T-cell (primary cell): Measurements from ENCODE around the gene TM4SF18. TPM values are rescaled to one million over a fixed set of nuclear protein-coding genes. Genes with fewer than 3 reads are reported as not detected.

Source experiments
- ATAC-seq, 4 experiments: fragments of 200-7000 bp in 3 of 4; fragments of 150-1000 bp in 1 of 4; cut with Tn5 transposase; replicated peaks in 1 of 4; 1 replicate in 3 of 4; 2 replicates in 1 of 4; pipeline ENCODE4 v1.10.0; 2021; ENCODE audit warnings: moderate library complexity in 3 of 4, mild to moderate bottlenecking in 2 of 4, moderate number of reproducible peaks in 1 of 4
- CTCF ChIA-PET, 2 donors: fragments of 300-600 bp; sonication (Branson Sonifier 250); formaldehyde crosslinking; loops; one replicate each; lab custom pipeline; 2022; ENCODE audit warnings: antibody characterized with exemption in 2 of 2; lab: Charles Lee
- POLR2A ChIA-PET, 2 donors: fragments of 300-600 bp; sonication (Branson Sonifier 250); formaldehyde crosslinking; loops; one replicate each; lab custom pipeline; 2022; ENCODE audit warnings: antibody characterized with exemption in 2 of 2; lab: Charles Lee
- DNase-seq, 35 experiments: peaks; one replicate each; pipeline versions ENCODE4 v3.0.0 to v3.0.0-alpha.2; 2013 to 2023
- H3K27ac ChIP-seq: one replicate; pipeline ENCODE4 v1.5.1; 2013; ENCODE audit warnings: low read length
- H3K27me3 ChIP-seq, 2 experiments: replicated peaks in 1 of 2; 1 replicate in 1 of 2; 2 replicates in 1 of 2; pipeline versions ENCODE4 v1.6.1 to v1.7.0; 2013; ENCODE audit warnings: low read length in 1 of 2, mixed read lengths in 1 of 2; ENCODE audit not compliant: control insufficient read depth in 2 of 2, insufficient read depth in 2 of 2; ENCODE audit errors: extremely low read depth in 1 of 2
- H3K36me3 ChIP-seq, 2 donors: 1 replicate in 1 of 2; 2 replicates in 1 of 2; pipeline versions ENCODE4 v1.6.1 to v1.7.0; 2013; ENCODE audit warnings: low read length in 1 of 2; ENCODE audit not compliant: control insufficient read depth in 2 of 2, insufficient read depth in 1 of 2; ENCODE audit errors: extremely low read depth in 1 of 2
- H3K4me1 ChIP-seq, 2 experiments: 1 replicate in 1 of 2; 2 replicates in 1 of 2; pipeline versions ENCODE4 v1.6.1 to v1.7.0; 2013; ENCODE audit warnings: low read length in 2 of 2, mixed read lengths in 1 of 2; ENCODE audit not compliant: insufficient read depth in 2 of 2, control insufficient read depth in 1 of 2; ENCODE audit errors: extremely low read depth in 1 of 2
- H3K4me3 ChIP-seq, 2 donors: 1 replicate in 1 of 2; 2 replicates in 1 of 2; pipeline versions ENCODE4 v1.5.1 to v1.7.0; 2013; ENCODE audit warnings: mild to moderate bottlenecking in 2 of 2, low read length in 1 of 2, moderate library complexity in 1 of 2; ENCODE audit not compliant: control insufficient read depth in 1 of 2; ENCODE audit errors: extremely low read depth in 1 of 2
- H3K9me3 ChIP-seq: 2 replicates; pipeline ENCODE4 v1.7.0; 2013
- H3K27ac Mint-ChIP-seq, 2 donors: one replicate each; pipeline ENCODE4 v1.8.0; 2020 to 2021; ENCODE audit warnings: mild to moderate bottlenecking in 2 of 2, mixed read lengths in 2 of 2
- H3K27me3 Mint-ChIP-seq, 2 donors: one replicate each; pipeline ENCODE4 v1.8.0; 2021 to 2022; ENCODE audit warnings: mixed read lengths in 2 of 2
- H3K36me3 Mint-ChIP-seq: one replicate; pipeline ENCODE4 v1.8.0; 2021; ENCODE audit warnings: mixed read lengths
- H3K4me1 Mint-ChIP-seq, 3 donors: one replicate each; pipeline ENCODE4 v1.8.0; 2020 to 2022; ENCODE audit warnings: mixed read lengths in 3 of 3, mild to moderate bottlenecking in 1 of 3
- H3K4me3 Mint-ChIP-seq, 3 donors: one replicate each; pipeline ENCODE4 v1.8.0; 2020 to 2022; ENCODE audit warnings: mild to moderate bottlenecking in 3 of 3, mixed read lengths in 3 of 3, moderate library complexity in 3 of 3
- H3K9me3 Mint-ChIP-seq, 3 donors: one replicate each; pipeline ENCODE4 v1.8.0; 2020 to 2022; ENCODE audit warnings: mixed read lengths in 3 of 3
- WGBS: methylation state at CpG from one replicate; pipeline ENCODE4 v1.1.5; 2013; ENCODE audit warnings: missing lambda C conversion rate; ENCODE audit not compliant: insufficient coverage; 5-methylcytosine and 5-hydroxymethylcytosine counted together
- total RNA-seq, 35 experiments: library from RNA in 6 of 35; stranded (reverse) in 6 of 35; fragments of 120-200 nt in 1 of 35; gene quantifications; one replicate each; pipeline versions ENCODE4 v1.2.1 to v1.2.4 and lab custom pipeline; 2013 to 2026

Gene TM4SF18
- total RNA-seq, 5 donors from 2014 or later (not counting 1 experiment from before 2014, with no cell fraction given) = not detected

- Histone ChIP-seq H3K27me3 (peaks cover 0 to 3% of the 10 kb centered on the region in 2 experiments), H3K9me3 (no peaks in the 10 kb centered on the region), H3K4me1 (no peaks in the 10 kb centered on the region), H3K4me3 (no peak overlapping the region), H3K36me3 (no peaks in the 10 kb centered on the region), H3K27ac (no peak overlapping the region)
- ATAC-seq (no peak), DNase-seq (no peak)
- POLR2A ChIA-PET = no interaction called here
- Mint-ChIP-seq H3K27me3 (peaks cover 12 to 23% of the 10 kb centered on the region in 2 donors), H3K27ac (no peak overlapping the region), H3K4me3 (no peak overlapping the region), H3K9me3 (no peaks in the 10 kb centered on the region), H3K36me3 (no peaks in the 10 kb centered on the region), H3K4me1 (peaks cover 0 to 1% (median 0%) of the 10 kb centered on the region in 3 donors)
- no CpG with 5 or more reads among the region's 1 CpG for WGBS
- CTCF ChIA-PET = no interaction called here
These were observed 41.0 kb upstream of the TM4SF18 start for GRCh38 chr3:149374391-149374790.

DNA sequence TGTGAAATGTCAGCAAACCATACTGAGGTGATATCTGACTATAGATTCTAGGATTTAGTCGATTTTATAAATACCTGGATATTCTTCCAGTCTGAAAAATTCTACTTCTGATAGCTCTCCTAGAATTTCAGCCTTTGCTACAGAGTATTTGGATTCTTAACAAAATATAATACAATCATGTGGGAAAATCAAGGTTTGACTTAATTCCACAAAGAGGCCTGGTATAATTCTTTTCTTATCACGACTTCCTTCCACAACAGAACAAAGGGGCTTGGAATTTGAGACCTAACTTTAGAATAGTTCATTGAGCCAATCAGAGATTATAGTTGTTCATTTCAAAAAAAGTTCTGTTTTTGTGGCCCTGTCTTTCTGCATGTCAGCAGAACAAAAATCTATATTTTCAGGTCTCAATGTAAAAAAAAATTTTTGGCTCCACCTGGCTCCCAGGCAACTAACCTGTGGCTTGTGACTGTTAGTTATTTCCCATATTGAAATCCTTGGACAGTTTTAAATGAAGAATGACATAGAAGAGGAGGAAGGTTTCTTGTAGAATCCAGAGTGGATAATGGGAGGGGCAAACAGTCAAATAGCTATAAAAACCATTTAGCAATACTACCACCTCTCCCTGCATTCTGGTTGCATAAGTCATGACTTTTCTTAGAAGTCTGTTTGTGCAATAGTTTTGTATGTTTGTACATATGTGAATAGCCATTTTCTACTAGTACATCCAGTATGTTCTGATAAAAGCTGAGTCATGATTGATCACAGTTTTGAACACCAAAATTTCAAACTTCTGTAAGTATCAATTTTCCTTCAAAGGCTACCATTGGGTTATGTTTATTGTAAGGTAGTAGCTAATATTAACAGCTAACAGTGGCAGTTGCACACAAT, 40.0 kb upstream of the TM4SF18 start:
- H3K27ac Mint-ChIP-seq = no peak overlapping the region
- no CpG with 5 or more reads among the region's 2 CpGs for WGBS

DNA sequence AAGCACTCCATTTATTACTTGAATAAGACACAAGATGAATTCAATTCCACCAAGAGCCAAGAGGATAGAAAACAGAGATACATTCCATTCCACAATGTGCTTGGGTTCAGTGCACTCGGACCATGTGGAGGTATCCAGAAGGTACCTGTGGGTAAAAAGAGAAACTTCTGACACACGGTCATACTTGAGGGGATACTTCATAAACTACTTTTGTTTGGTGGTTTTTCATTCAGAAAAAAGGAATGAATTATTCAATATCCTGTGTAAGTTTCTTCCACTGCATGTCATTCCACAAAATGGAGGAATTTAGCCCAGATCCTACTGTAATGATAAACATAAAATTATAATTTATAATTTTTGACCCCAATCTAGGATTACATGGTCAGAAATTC, 38.3 kb upstream of the TM4SF18 start:
- ATAC-seq (no peak), DNase-seq (no peak)
- H3K9me3 ChIP-seq = no peaks in the 10 kb centered on the region
- Mint-ChIP-seq H3K27me3 (peaks cover 8 to 9% of the 10 kb centered on the region in 2 donors), H3K4me3 (no peak overlapping the region), H3K9me3 (no peaks in the 10 kb centered on the region), H3K4me1 (no peaks in the 10 kb centered on the region), H3K36me3 (no peaks in the 10 kb centered on the region), H3K27ac (no peak overlapping the region)
- whole genome bisulfite sequencing = no CpG with 5 or more reads among the region's 2 CpGs
- ChIA-PET CTCF (no interaction called here), POLR2A (no interaction called here)
- H3K4me1 ChIP-seq = no peaks in the 10 kb centered on the region
- no peak overlapping the region for H3K4me3 ChIP-seq
- no peaks in the 10 kb centered on the region for H3K27me3 ChIP-seq
- no peaks in the 10 kb centered on the region for H3K36me3 ChIP-seq
- no peak overlapping the region for H3K27ac ChIP-seq

More for the DNA sequence above, 40.0 kb upstream of the TM4SF18 start:
- no peak for ATAC-seq
- no peaks in the 10 kb centered on the region for H3K36me3 ChIP-seq
- no peaks in the 10 kb centered on the region for H3K9me3 ChIP-seq
- H3K27me3 Mint-ChIP-seq = peaks cover 13 to 21% of the 10 kb centered on the region in 2 donors
- H3K27me3 ChIP-seq = no peaks in the 10 kb centered on the region
- CTCF ChIA-PET = no interaction called here
- H3K4me1 ChIP-seq = no peaks in the 10 kb centered on the region
- no peak overlapping the region for H3K4me3 ChIP-seq
- POLR2A ChIA-PET = interaction anchor here in 1 of 2 donors (0.6 kb wide), 1 partner anchor 11 kb away, joined by 3 read pairs; no protein-coding TSS in a partner anchor
- DNase-seq = no peak
- no peaks in the 10 kb centered on the region for H3K36me3 Mint-ChIP-seq
- peaks cover 0 to 1% (median 0%) of the 10 kb centered on the region in 3 donors for H3K4me1 Mint-ChIP-seq
- H3K27ac ChIP-seq = no peak overlapping the region
- no peaks in the 10 kb centered on the region for H3K9me3 Mint-ChIP-seq
- no peak overlapping the region for H3K4me3 Mint-ChIP-seq

DNA sequence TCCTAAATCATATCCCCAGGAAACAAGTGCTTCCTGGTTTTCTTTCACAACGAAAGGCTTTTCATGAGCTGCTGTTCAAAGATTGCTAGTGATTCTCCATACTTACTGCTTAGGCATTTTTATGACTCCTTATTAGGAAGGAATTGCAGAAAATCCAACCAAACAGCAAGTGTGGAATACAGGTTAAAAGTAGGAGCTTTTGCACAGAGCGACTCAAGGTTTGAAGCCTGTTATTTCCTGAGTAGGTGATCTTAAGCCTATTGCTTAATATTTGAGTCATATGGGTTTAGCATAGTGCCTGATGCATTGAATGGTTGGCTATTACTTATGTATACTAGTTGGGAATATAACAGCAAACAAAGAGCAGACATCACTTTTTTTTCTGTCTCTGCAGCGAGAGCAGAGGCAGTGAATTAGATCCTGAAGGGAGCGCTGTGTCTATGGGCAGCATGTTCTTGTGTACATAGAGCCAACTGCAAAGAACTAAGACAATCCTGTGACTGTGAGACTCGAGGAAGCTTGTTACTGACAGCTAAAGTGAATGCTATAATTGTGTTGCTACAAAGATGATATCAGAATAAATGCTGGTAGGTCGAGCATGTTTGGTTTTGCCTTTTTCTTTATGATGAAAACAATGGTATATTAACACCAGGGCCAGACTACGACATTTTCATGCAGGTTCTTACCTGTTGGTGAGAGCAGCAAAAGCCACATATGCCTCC, 37.7 kb upstream of the TM4SF18 start:
- H3K9me3 ChIP-seq = no peaks in the 10 kb centered on the region
- no peaks in the 10 kb centered on the region for H3K4me1 ChIP-seq
- no peaks in the 10 kb centered on the region for H3K36me3 ChIP-seq
- H3K36me3 Mint-ChIP-seq = no peaks in the 10 kb centered on the region
- CTCF ChIA-PET = interaction anchor here in 1 of 2 donors (0.6 kb wide), 1 partner anchor 47 kb away, joined by 3 read pairs; no protein-coding TSS in a partner anchor
- no peaks in the 10 kb centered on the region for H3K9me3 Mint-ChIP-seq
- POLR2A ChIA-PET = no interaction called here
- no peak overlapping the region for H3K27ac ChIP-seq
- 56% methylated on average over 4 of the region's 7 CpGs for WGBS
- H3K4me3 Mint-ChIP-seq = no peak overlapping the region
- no peaks in the 10 kb centered on the region for H3K27me3 ChIP-seq
- no peak for DNase-seq
- no peak for ATAC-seq
- H3K4me3 ChIP-seq = no peak overlapping the region
- H3K4me1 Mint-ChIP-seq = no peaks in the 10 kb centered on the region
- peaks cover 7 to 8% of the 10 kb centered on the region in 2 donors for H3K27me3 Mint-ChIP-seq
- H3K27ac Mint-ChIP-seq = no peak overlapping the region

DNA sequence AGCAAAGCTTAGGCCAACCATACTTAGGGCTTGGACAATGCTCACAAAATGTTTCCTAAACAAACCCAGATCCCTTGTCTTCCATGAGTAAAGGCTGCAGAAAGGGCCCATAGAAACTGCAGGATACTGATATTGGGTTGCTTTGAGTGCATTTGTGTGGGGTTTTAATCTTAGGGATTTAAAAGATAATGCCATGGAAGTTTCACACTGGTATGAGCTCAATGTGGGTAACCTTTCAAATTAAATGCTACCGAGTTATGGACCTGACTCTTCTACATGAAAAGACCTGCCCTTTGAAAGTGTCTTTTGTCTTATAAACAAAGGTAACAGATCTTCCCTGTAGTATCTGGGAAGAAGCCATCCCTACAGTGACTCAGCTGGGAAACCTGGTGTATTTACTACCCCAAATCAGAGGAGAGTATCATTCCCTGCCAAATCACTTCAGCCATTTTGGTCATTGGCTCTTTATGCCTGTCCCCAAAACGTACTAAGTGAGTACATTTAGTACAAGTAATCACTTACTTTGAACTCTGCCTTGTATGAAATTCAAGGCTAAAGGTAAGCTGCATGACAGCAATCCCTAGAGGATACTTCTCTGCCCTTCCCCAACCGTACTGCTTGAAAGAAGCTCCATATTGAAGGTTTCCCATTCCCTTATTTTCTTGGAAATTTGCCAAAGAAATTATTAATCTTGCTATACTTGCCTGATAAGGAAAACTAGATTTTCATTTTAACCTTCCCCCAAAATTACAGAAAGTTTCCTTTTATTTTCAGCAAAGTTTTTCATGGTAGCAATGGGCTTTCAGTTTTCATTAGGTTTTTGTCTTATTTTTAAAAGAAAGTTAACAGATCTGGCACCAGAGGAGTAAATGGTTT, 36.8 kb upstream of the TM4SF18 start:
- Mint-ChIP-seq H3K36me3 (no peaks in the 10 kb centered on the region), H3K27me3 (peaks cover 7 to 8% of the 10 kb centered on the region in 2 donors), H3K27ac (no peak overlapping the region), H3K4me3 (no peak overlapping the region), H3K9me3 (no peaks in the 10 kb centered on the region), H3K4me1 (no peaks in the 10 kb centered on the region)
- H3K27ac ChIP-seq = no peak overlapping the region
- ChIA-PET POLR2A (no interaction called here), CTCF (interaction anchor here (0.6 to 1.0 kb wide), 2 partner anchors 46 to 99 kb away, joined by 3 read pairs; no protein-coding TSS in a partner anchor)
- no peaks in the 10 kb centered on the region for H3K36me3 ChIP-seq
- no CpG with 5 or more reads among the region's 3 CpGs for WGBS
- H3K9me3 ChIP-seq = no peaks in the 10 kb centered on the region
- no peaks in the 10 kb centered on the region for H3K4me1 ChIP-seq
- ATAC-seq (no peak), DNase-seq (no peak)
- H3K27me3 ChIP-seq = no peaks in the 10 kb centered on the region
- no peak overlapping the region for H3K4me3 ChIP-seq
